HCT116 (cell line): ENCODE results near the gene BLCAP. TPM values are rescaled to one million over a fixed set of nuclear protein-coding genes. Genes with fewer than 3 reads are reported as not detected.

Experiments used
- ATAC-seq: fragments of 200-7000 bp; cut with Tn5 transposase; 2 replicates; pipeline ENCODE4 v1.9.1; 2020; ENCODE audit warnings: mild to moderate bottlenecking, moderate library complexity
- BruUV-seq: library from RNA; stranded (reverse); fragments of 400-500 nt; replicated peaks from 2 replicates; lab custom pipeline; 2021; lab: Mats Ljungman, UMichigan
- CTCF ChIA-PET: fragments of 300-600 bp; sonication (Branson Sonifier 250); formaldehyde crosslinking; loops from one replicate; lab custom pipeline; 2021; ENCODE audit warnings: antibody characterized with exemption; lab: Charles Lee
- POLR2A ChIA-PET: fragments of 300-600, 350-600 bp; sonication (Branson Sonifier 250); formaldehyde crosslinking; loops from one replicate; lab custom pipeline; 2021; ENCODE audit warnings: antibody characterized with exemption; lab: Charles Lee
- RAD21 ChIA-PET, 2 experiments: fragments of 300-600 bp; sonication (Branson Sonifier 250); formaldehyde crosslinking; loops; one replicate each; lab custom pipeline; 2023; ENCODE audit warnings: low total read pairs in 2 of 2; ENCODE audit not compliant: uncharacterized antibody in 2 of 2, unreplicated experiment in 2 of 2, low non-redundant PET in 1 of 2; lab: Charles Lee
- DNase-seq: peaks from one replicate; pipeline ENCODE4 v3.0.0-alpha.2; 2010; ENCODE audit warnings: low read depth, low spot score
- H2AFZ ChIP-seq: fragments of 200-600 bp; shearing (Covaris generic), sonication (generic); 2 replicates; pipeline ENCODE4 v1.6.1; 2017; ENCODE audit warnings: low read depth, mixed run types, mixed read lengths, antibody characterized with exemption, low read length; ENCODE audit not compliant: poor library complexity, severe bottlenecking
- H3K27ac ChIP-seq: 2 replicates; pipeline ENCODE4 v1.5.1; 2012; ENCODE audit warnings: low read depth, low read length
- H3K27me3 ChIP-seq: fragments of 200-600 bp; sonication (generic); 2 replicates; pipeline ENCODE4 v1.6.1; 2016; ENCODE audit warnings: mixed run types, low read length, mixed read lengths; ENCODE audit not compliant: insufficient read depth
- H3K36me3 ChIP-seq, 2 experiments: fragments of 200-500 bp in 1 of 2; fragments of 200-600 bp in 1 of 2; sonication (Bioruptor generic) in 1 of 2; sonication (generic) in 1 of 2; 2 replicates each; pipeline versions ENCODE4 v1.5.1 to v1.6.1; 2014 to 2016; ENCODE audit warnings: low read length in 2 of 2, inconsistent platforms in 1 of 2, mixed read lengths in 1 of 2, mixed run types in 1 of 2; ENCODE audit not compliant: insufficient read depth in 2 of 2, control insufficient read depth in 1 of 2
- H3K4me1 ChIP-seq, 2 experiments: fragments of 200-600 bp in 1 of 2; sonication (generic) in 1 of 2; 2 replicates each; pipeline versions ENCODE4 v1.5.1 to v1.6.1; 2012 to 2017; ENCODE audit warnings: low read length in 2 of 2, inconsistent platforms in 1 of 2, mild to moderate bottlenecking in 1 of 2, mixed read lengths in 1 of 2, mixed run types in 1 of 2, moderate library complexity in 1 of 2; ENCODE audit not compliant: insufficient read depth in 2 of 2, control insufficient read depth in 1 of 2
- H3K4me2 ChIP-seq: fragments of 200-600 bp; sonication (generic); 2 replicates; pipeline ENCODE4 v1.6.1; 2017; ENCODE audit warnings: mixed run types, low read length, mixed read lengths
- H3K4me3 ChIP-seq, 2 experiments: fragments of 200-600 bp in 1 of 2; sonication (generic) in 1 of 2; replicated peaks in 1 of 2; 2 replicates each; pipeline ENCODE4 v1.5.1; 2011 to 2016; ENCODE audit warnings: low read length in 2 of 2, control low read depth in 1 of 2, low read depth in 1 of 2, mild to moderate bottlenecking in 1 of 2, mixed read lengths in 1 of 2, mixed run types in 1 of 2
- H3K79me2 ChIP-seq: fragments of 200-600 bp; sonication (generic); 2 replicates; pipeline ENCODE4 v1.6.1; 2017; ENCODE audit warnings: mild to moderate bottlenecking, mixed run types, low read length, moderate library complexity, mixed read lengths; ENCODE audit not compliant: insufficient read depth
- H3K9ac ChIP-seq: fragments of 200-600 bp; sonication (generic); 2 replicates; pipeline ENCODE4 v1.6.1; 2016; ENCODE audit warnings: low read length, mixed read lengths
- H3K9me2 ChIP-seq: fragments of 200-600 bp; sonication (generic), shearing (Covaris generic); 2 replicates; pipeline ENCODE4 v1.6.1; 2017; ENCODE audit warnings: mixed run types, mild to moderate bottlenecking, moderate library complexity; ENCODE audit not compliant: insufficient read depth
- H3K9me3 ChIP-seq, 2 experiments: fragments of 200-500 bp in 1 of 2; fragments of 200-600 bp in 1 of 2; sonication (Bioruptor generic) in 1 of 2; sonication (generic) in 1 of 2; 2 replicates each; pipeline ENCODE4 v1.6.1; 2014 to 2017; ENCODE audit warnings: low read length in 2 of 2, mixed read lengths in 2 of 2, inconsistent platforms in 1 of 2, low read depth in 1 of 2, mild to moderate bottlenecking in 1 of 2, mixed run types in 1 of 2, moderate library complexity in 1 of 2; ENCODE audit not compliant: control insufficient read depth in 1 of 2, insufficient read depth in 1 of 2
- H4K20me1 ChIP-seq: fragments of 200-600 bp; sonication (generic), shearing (Covaris generic); 2 replicates; pipeline ENCODE4 v1.6.1; 2017; ENCODE audit warnings: mixed run types, mild to moderate bottlenecking, moderate library complexity; ENCODE audit not compliant: insufficient read depth
- CBX3 ChIP-seq: IDR thresholded peaks from 2 replicates; pipeline ENCODE4 v1.6.1; 2012; ENCODE audit warnings: low read depth
- EZH2 ChIP-seq: fragments of 200-600 bp; sonication (generic); IDR thresholded peaks from 2 replicates; pipeline ENCODE4 v1.6.1; 2017; ENCODE audit warnings: antibody characterized with exemption, mixed run types
- FOSL1 ChIP-seq: IDR thresholded peaks from 2 replicates; pipeline ENCODE4 v1.6.1; 2012; ENCODE audit warnings: low read depth
- JUND ChIP-seq: IDR thresholded peaks from 2 replicates; pipeline ENCODE4 v1.6.1; 2012
- POLR2A ChIP-seq: IDR thresholded peaks from 2 replicates; pipeline ENCODE4 v1.7.0; 2011; ENCODE audit warnings: borderline replicate concordance; ENCODE audit not compliant: insufficient read depth, insufficient read length; ENCODE audit errors: extremely low read depth
- POLR2AphosphoS5 ChIP-seq: IDR thresholded peaks from 2 replicates; pipeline ENCODE4 v1.6.1; 2011; ENCODE audit warnings: mild to moderate bottlenecking, low read depth, low read length, moderate library complexity
- RAD21 ChIP-seq: IDR thresholded peaks from 2 replicates; pipeline ENCODE4 v1.6.1; 2012; ENCODE audit warnings: low read depth, mild to moderate bottlenecking
- SIN3A ChIP-seq: IDR thresholded peaks from 2 replicates; pipeline ENCODE4 v1.6.1; 2012; ENCODE audit warnings: low read depth
- TCF7L2 ChIP-seq: IDR thresholded peaks from 2 replicates; pipeline ENCODE4 v1.7.0; 2011; ENCODE audit warnings: borderline replicate concordance, inconsistent platforms; ENCODE audit not compliant: insufficient read depth, insufficient read length; ENCODE audit errors: extremely low read depth
- ZBTB33 ChIP-seq: IDR thresholded peaks from 2 replicates; pipeline ENCODE4 v1.6.1; 2011; ENCODE audit warnings: mild to moderate bottlenecking, low read length, moderate library complexity; ENCODE audit not compliant: insufficient replicate concordance; ENCODE audit errors: extremely low read depth
- intact Hi-C: fragments of 100-400 bp; cut with micrococcal nuclease; formaldehyde crosslinking; loops from 2 replicates; pipeline ENCODE4 v1.10.0; 2022
- total RNA-seq: library from RNA; stranded (reverse); gene quantifications from one replicate; pipeline ENCODE4 v1.2.1, GENCODE V29; 2021; ENCODE audit not compliant: unreplicated experiment
- TF ChIP-seq, protein P1 (sequence below): IDR thresholded peaks from 2 replicates; pipeline ENCODE4 v1.6.1; 2012
- TF ChIP-seq, protein P2 (sequence below): IDR thresholded peaks from 2 replicates; pipeline ENCODE4 v1.6.1; 2012

Gene BLCAP
- total RNA-seq, 1 experiment from 2014 or later: 27.5 TPM

DNA sequence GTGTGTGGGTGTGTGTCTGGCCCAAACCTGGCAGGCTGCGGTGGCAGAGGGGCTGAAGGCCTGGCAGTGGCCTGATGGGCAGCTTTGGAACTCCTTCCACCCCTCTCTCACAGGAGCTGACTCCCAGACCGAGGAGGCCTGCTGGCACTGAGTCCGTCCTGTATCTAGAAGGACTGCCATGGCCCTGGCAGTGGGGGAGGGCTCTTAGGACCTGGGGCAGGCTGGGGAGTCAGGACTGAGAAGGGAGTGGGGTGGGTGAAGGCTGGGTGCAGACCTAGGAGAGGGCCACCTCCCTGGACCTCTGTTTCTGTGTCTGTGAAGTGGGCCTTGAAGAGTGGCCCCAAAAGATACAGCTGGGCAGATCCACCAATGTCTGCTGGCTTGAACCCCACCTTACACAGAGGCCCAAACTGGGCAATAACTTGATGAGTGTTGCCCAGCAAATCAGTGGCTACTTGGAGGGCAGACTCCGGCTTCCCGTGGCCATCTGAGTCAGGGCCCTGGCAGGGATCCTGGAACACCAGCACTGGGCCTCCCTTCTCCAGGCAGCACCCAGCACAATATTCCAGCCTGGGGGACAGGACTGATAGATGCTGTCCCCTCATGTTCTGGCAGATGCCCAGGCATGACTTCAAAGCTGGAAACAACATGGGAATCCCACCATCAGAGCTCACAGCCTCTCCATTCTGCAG is 46.7 kb upstream of the BLCAP start:
- Histone ChIP-seq H3K79me2 (no peaks in the 10 kb centered on the region), H3K4me2 (no peak overlapping the region), H4K20me1 (no peaks in the 10 kb centered on the region), H3K9me2 (no peaks in the 10 kb centered on the region), H3K9ac (no peak overlapping the region), H3K36me3 (no peaks in the 10 kb centered on the region), H3K4me3 (no peak overlapping the region), H3K27ac (no peak overlapping the region), H2AFZ (no peak overlapping the region), H3K4me1 (no peaks in the 10 kb centered on the region), H3K27me3 (peaks cover 41% of the 10 kb centered on the region), H3K9me3 (no peaks in the 10 kb centered on the region)
- RAD21 ChIA-PET: no interaction called here
- intact Hi-C loops: no loop called here
- CTCF ChIA-PET: no interaction called here
- no TSS peak for BruUV-seq
- TF ChIP-seq CBX3 (no peak), EZH2 (no peak), RAD21 (no peak), SIN3A (no peak), ZBTB33 (no peak), JUND (no peak), POLR2AphosphoS5 (no peak), FOSL1 (no peak), POLR2A (no peak), TCF7L2 (no peak)
- TF ChIP-seq, protein P1, sequence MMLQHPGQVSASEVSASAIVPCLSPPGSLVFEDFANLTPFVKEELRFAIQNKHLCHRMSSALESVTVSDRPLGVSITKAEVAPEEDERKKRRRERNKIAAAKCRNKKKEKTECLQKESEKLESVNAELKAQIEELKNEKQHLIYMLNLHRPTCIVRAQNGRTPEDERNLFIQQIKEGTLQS: no peak
- TF ChIP-seq, protein P2, sequence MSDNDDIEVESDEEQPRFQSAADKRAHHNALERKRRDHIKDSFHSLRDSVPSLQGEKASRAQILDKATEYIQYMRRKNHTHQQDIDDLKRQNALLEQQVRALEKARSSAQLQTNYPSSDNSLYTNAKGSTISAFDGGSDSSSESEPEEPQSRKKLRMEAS: no peak
- DNase-seq: no peak
- POLR2A ChIA-PET: no interaction called here
- no peak for ATAC-seq
